ENCODE measurements around the gene KRT40.

DNA sequence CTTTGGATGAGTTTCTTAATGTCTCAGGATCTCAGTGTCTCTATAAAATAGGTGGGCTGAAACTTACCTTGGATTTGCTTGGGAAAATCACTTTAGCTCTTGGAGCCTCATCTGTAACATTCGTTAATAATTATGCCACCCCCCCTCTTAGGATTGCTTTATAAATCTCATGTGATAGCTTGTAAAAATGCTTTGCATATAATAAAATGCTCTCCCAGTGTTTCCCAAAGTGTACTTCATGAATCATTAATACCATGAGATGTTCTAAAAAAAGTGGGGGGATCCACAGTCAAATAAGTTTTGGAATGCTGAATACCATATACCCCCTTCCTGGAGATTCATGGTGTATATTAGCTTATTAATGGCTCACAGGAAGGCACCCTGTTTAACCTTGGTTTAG, 22.5 kb downstream of the KRT40 start:
- TF ChIP-seq CTCF (IDR thresholded peaks at IDR 0.05) (no peak), POLR2A (IDR thresholded peaks at IDR 0.05) (no peak)
